Lower lobe of right lung (tissue), 2 donors: ENCODE results near the gene QRFP. TPM values are rescaled to one million over a fixed set of nuclear protein-coding genes. Genes with fewer than 3 reads are reported as not detected.

Experiments
- ATAC-seq, 2 donors: fragments of 200-7000 bp; cut with Tn5 transposase; one replicate each; pipeline ENCODE4 v1.9.1; 2020 to 2022; ENCODE audit warnings: mild to moderate bottlenecking in 2 of 2, moderate library complexity in 2 of 2
- DNase-seq: peaks from one replicate; pipeline ENCODE4 v3.0.0-alpha.2; 2020
- H3K27ac ChIP-seq: fragments of 200-600 bp; one replicate; pipeline ENCODE4 v1.8.0; 2022
- H3K27me3 ChIP-seq: fragments of 200-600 bp; one replicate; pipeline ENCODE4 v1.8.0; 2022; ENCODE audit warnings: low read depth
- H3K36me3 ChIP-seq: fragments of 200-600 bp; one replicate; pipeline ENCODE4 v1.8.0; 2022; ENCODE audit warnings: mild to moderate bottlenecking
- H3K4me1 ChIP-seq: fragments of 200-600 bp; one replicate; pipeline ENCODE4 v1.8.0; 2022
- H3K4me3 ChIP-seq: fragments of 200-600 bp; one replicate; pipeline ENCODE4 v1.8.0; 2022; ENCODE audit warnings: mild to moderate bottlenecking
- H3K9me3 ChIP-seq: fragments of 200-600 bp; one replicate; pipeline ENCODE4 v1.8.0; 2022
- CTCF ChIP-seq: fragments of 200-600 bp; IDR thresholded peaks from one replicate; pipeline ENCODE4 v1.8.0; 2022; ENCODE audit warnings: antibody characterized with exemption, mild to moderate bottlenecking
- intact Hi-C: fragments of 100-400 bp; cut with DNase I; formaldehyde crosslinking; loops from one replicate; pipeline ENCODE4 v1.11.0; 2022
- total RNA-seq: library from RNA; stranded (reverse); fragmentation: NEBNext Ultra II Directional; extraction: Animal tissue kit (Norgen Biotek cat#: 25700); gene quantifications from one replicate; pipeline ENCODE4 v1.2.1, GENCODE V29; 2021
- donor health status: DM: no; HTN: yes; CAD: no; lungs with severe emphysema.

Gene QRFP
- total RNA-seq, 1 donor from 2014 or later = not detected

DNA sequence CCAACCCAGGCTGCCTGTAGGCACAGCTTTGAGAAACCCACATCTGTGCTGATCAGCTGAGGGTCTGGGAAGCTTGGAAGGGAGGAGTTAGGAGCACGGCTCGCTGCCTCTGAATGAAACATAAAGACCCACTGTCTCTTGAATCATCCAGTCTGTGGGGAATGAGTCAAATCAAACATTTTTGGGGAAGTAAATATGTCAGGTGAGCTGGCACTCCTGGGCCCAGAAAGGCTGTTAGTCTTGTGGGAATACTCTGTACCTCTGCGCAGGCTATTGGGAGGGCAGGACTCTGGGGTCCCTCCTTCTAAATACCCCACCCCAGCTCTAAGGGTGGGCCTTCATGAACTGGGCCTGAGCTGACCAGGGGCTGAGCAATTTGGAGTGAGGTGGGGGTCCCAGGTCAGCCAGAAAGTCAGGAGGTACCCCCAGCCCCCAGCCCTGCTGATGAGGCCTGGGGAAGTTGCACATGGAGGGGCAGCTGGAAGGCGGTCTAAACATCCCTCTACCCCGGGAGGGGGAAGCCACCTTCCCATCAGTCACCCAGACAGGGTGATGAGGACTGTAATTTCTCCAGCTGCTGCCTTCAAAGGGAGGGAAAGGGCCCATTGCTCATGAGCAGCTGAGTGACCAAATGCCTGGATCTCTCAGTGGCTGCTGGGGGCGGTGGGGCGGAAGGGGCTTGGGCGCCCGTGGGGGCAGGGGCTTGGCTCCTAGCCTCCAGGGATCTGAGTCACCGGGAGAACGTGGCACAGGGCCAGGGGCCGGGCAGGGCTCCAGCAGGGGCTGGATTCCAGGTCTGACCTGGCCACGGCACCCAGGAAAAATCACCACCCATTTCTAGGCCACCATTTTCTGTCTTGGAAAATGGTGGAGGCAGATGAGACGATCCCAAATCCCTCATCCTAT lies 31.6 kb upstream of the QRFP start:
- no peaks in the 10 kb centered on the region for H3K9me3 ChIP-seq
- peaks cover 23% of the 10 kb centered on the region for H3K27me3 ChIP-seq
- ATAC-seq (peak in 1 of 2 donors; percentile 17), DNase-seq (no peak)
- no peak overlapping the region for H3K27ac ChIP-seq
- H3K36me3 ChIP-seq = no peaks in the 10 kb centered on the region
- H3K4me1 ChIP-seq = peaks cover 6% of the 10 kb centered on the region
- intact Hi-C loops = no loop called here
- TF ChIP-seq CTCF = no peak
- H3K4me3 ChIP-seq = no peak overlapping the region

- H3K27ac ChIP-seq = no peak overlapping the region
- intact Hi-C loops = no loop called here
- no peaks in the 10 kb centered on the region for H3K9me3 ChIP-seq
- no peaks in the 10 kb centered on the region for H3K36me3 ChIP-seq
- H3K27me3 ChIP-seq = peaks cover 17% of the 10 kb centered on the region
- DNase-seq (no peak), ATAC-seq (no peak)
- H3K4me1 ChIP-seq = no peaks in the 10 kb centered on the region
- H3K4me3 ChIP-seq = no peak overlapping the region
- TF ChIP-seq CTCF = no peak
These were observed 30.7 kb upstream of the QRFP start for GRCh38 chr9:130927338-130927737.

- no peak overlapping the region for H3K4me3 ChIP-seq
- H3K9me3 ChIP-seq = no peaks in the 10 kb centered on the region
- H3K4me1 ChIP-seq = no peaks in the 10 kb centered on the region
- no peak for TF ChIP-seq CTCF
- H3K27ac ChIP-seq = no peak overlapping the region
- ATAC-seq = no peak
- DNase-seq = no peak
- intact Hi-C loops = no loop called here
- no peaks in the 10 kb centered on the region for H3K36me3 ChIP-seq
- peaks cover 22% of the 10 kb centered on the region for H3K27me3 ChIP-seq
These were observed 28.6 kb upstream of the QRFP start for GRCh38 chr9:130925050-130925678.

DNA sequence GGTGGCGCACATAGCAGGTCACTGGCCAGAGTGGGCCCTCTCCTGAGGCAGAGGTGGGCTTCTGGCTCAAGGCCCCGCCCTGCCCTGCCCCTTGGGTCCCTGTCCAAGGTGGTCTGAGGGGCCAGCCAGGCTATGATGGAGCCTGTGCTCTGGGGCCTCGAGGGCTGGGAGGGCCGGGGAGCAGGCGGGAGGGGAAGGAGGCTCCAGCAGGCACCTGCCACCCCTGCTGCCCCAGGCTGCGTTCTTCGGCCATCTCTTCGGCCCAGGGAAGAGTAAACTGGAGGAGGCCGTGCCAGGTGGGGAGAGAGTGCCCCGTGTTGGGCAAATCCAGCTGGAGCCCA lies 27.8 kb upstream of the QRFP start:
- no peak for DNase-seq
- intact Hi-C loops = no loop called here

More for the DNA sequence above, 27.8 kb upstream of the QRFP start:
- Histone ChIP-seq H3K4me3 (no peak overlapping the region), H3K27ac (no peak overlapping the region), H3K9me3 (no peaks in the 10 kb centered on the region), H3K36me3 (no peaks in the 10 kb centered on the region), H3K27me3 (peaks cover 23% of the 10 kb centered on the region), H3K4me1 (no peaks in the 10 kb centered on the region)
- no peak for TF ChIP-seq CTCF
- ATAC-seq = no peak
